GM12864 (cell line): ENCODE data around the gene LCP2.

Experiments
- DNase-seq: peaks from one replicate; pipeline ENCODE4 v3.0.0-alpha.2; 2011; ENCODE audit warnings: low read depth
- H3K4me3 ChIP-seq: 2 replicates; pipeline ENCODE4 v1.5.1; 2011; ENCODE audit warnings: mild to moderate bottlenecking, low read depth, low read length, control low read depth
- TF ChIP-seq, protein P1 (sequence below): IDR thresholded peaks from 2 replicates; pipeline ENCODE4 v1.5.1; 2011; ENCODE audit warnings: low read depth, mild to moderate bottlenecking, moderate library complexity, low read length, control low read depth, inconsistent platforms; ENCODE audit errors: missing control alignments

Gene LCP2

DNA sequence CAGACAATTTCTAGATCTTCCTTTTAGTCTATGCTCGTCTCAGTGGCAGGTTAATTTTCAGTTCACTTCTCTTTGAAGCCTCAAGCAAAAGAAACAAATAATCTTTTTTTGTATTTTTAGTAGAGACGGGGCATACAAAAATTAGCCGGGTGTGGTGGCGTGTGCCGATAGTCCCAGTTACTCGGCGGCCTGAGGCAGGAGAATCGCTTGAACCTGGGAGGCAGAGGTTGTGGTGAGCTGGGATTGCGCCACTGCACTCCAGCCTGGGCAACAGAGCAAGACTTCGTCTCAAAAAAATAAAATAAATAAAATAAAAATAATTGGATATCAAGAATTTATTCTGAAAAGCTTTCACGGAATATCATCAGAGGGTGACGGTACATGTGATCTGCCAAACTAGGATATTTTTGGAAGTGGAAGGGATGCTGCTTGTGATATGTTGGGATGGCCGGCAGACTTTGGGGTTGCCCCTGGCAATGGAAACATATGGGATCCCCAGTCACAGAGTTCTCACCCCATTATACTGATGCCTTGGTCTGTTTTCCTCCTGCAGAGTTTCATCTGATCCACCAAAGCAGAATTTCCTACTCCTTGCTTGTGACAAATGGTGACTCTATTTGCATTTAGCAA, 7.6 kb upstream of the LCP2 start:
- TF ChIP-seq, protein P1, sequence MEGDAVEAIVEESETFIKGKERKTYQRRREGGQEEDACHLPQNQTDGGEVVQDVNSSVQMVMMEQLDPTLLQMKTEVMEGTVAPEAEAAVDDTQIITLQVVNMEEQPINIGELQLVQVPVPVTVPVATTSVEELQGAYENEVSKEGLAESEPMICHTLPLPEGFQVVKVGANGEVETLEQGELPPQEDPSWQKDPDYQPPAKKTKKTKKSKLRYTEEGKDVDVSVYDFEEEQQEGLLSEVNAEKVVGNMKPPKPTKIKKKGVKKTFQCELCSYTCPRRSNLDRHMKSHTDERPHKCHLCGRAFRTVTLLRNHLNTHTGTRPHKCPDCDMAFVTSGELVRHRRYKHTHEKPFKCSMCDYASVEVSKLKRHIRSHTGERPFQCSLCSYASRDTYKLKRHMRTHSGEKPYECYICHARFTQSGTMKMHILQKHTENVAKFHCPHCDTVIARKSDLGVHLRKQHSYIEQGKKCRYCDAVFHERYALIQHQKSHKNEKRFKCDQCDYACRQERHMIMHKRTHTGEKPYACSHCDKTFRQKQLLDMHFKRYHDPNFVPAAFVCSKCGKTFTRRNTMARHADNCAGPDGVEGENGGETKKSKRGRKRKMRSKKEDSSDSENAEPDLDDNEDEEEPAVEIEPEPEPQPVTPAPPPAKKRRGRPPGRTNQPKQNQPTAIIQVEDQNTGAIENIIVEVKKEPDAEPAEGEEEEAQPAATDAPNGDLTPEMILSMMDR: no peak
- H3K4me3 ChIP-seq: no peak overlapping the region
- no peak for DNase-seq

DNA sequence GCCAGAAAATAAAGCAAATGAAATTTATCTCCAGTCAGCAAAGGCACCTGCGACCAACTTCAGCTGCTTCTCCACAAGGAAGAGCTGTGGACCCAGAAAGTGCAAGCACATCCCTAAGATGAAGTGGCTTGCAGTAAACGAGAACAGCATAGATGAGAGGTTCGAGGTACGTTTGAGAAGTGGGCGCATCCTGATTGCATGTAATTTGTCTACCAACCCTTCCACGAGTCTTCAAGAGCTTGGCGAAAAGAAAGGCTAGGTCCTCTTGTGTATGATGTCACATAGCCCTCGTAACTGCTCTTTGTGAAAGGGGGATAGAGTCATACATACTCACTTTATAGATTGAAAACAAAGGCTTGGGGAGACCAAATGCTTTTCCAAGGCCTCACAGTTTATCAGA, 6.0 kb upstream of the LCP2 start:
- TF ChIP-seq, protein P1: no peak
- no peak overlapping the region for H3K4me3 ChIP-seq
- no peak for DNase-seq

DNA sequence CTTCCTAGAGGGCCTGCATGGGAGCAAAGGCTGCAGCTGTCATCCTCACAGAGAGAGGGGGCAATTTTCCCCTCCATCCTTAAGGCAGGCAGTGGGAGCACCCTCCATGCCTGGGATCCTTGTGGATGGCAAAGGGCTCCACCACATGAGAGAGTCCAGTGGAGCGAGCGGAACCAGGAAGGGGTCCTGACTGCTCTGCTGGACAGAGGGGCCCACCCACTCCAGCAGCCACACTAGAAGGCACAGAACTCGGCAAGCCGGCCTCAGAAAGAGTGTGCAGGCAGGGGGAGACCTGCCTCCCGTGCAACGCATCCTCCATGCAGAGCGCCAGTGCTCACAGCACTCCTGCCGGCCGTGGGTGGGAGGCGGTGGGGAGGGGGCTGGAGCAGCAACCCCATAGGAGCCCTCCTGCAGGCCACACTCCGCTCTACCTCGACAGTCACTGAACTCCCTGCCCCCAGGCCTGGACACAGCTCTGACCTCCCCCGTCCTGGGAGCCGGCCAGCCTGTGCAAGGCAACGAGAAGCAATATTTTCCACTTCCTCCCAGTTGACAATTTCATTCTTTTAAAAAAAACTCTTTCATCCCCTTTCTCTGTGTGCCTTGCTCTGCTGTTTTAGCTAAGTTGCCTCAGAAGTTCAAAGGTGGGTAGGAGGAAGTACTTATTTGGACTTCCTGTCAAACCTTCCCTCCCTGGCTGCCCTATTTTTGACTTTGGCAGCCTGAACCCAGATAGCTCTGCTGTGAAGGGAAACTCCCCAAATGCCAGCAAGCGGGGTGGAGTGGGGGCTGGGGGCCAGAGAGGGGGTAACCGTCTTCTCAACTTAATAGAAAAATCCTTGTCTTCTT, 5.3 kb upstream of the LCP2 start:
- DNase-seq: peak; percentile 65

DNA sequence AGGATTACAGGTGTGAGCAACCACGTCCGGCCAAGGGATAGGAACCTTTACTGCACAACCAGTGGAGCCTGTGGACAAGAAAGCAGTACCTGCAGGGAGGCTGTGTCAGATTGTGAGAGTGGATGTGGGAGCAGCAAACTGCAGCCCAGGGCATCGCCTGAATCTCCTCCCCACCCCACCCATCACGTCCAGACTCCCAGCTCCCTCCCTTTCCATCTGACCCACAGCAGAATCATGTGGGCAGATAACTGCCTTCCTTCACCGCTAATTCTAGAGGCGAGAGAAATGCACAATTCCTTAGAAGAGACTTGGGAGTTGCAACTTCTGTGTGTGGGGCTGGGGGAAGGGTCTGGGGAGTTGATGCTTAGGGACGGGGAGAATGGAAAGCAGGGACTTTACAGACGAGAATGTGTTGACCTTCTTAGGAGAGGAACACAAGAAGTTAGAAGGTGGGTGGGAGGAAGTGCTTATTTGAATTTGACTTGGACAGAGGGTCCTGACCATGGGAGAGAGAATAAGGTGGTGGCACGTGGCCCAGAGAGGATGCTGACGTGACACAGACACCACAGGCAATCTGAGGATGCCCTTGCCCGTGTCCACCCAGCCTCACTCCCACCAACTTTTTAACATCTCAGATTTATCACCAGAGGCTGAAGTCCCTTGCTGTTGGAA, 4.5 kb upstream of the LCP2 start:
- DNase-seq: no peak
- TF ChIP-seq, protein P1: no peak
- no peak overlapping the region for H3K4me3 ChIP-seq

More for the DNA sequence above, 5.3 kb upstream of the LCP2 start:
- no peak overlapping the region for H3K4me3 ChIP-seq
- TF ChIP-seq, protein P1: no peak

- DNase-seq: no peak
- no peak overlapping the region for H3K4me3 ChIP-seq
- TF ChIP-seq, protein P1: no peak
Measured at GRCh38 chr5:170301149-170301548, 3.6 kb upstream of the LCP2 start.

DNA sequence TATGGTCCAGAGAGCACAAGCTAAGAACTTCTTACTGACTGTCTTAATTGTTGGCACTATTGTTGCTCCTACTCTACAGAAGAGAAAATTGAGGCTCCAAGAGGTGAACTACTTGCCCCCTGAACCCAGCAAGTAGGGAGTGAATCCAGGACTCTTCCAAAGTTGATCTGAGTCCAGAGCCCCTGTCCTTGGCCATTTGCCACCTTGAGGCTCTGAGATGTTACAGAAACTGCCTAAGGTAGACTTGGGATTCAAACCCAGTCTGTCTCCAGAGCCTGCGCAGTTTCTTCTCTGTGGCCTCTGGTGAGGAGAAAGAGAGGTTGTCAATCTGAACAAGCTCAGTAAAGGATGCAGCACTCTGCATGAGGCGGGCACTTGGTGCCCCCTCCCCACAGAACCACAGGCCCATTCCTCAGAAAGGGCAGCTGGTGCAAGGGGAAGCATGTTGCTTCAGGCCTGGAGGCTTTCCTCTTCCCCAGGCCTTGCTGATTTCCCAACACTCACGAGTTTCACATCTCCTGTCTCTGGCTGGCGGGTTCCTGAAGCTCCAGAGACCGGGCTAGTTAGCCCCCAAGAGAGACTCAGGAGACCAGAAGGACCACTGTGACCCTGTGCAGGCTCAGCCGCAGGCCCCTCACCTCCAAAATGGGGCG, 2.9 kb upstream of the LCP2 start:
- no peak for DNase-seq
- H3K4me3 ChIP-seq: no peak overlapping the region
- TF ChIP-seq, protein P1: no peak
